ENCODE measurements around the gene SYCP2L.

Gene SYCP2L

GRCh38 chr6:11002176-11002575 is 115.3 kb downstream of the SYCP2L start:
- ChIA-PET CTCF (no interaction called here), POLR2A (no interaction called here)
- H3K36me3 ChIP-seq (ENCODE audit: control insufficient read depth in 2 of 2, insufficient read depth in 1 of 2, low read length in 2 of 2), result peaks cover 4 to 10% of the 10 kb centered on the region in 2 experiments; a peak in 2 of 3 replicates
- no peaks in the 10 kb centered on the region for H3K9me3 ChIP-seq (ENCODE audit: control insufficient read depth, insufficient read depth, low read depth, low read length)
- no peak overlapping the region for H3K27ac ChIP-seq (ENCODE audit: extremely low read depth, low read depth, low read length)
- H3K4me3 ChIP-seq (ENCODE audit: low read depth, low read length), result no peak overlapping the region
- TF ChIP-seq ZNF639 (tag by site-specific recombination; IDR thresholded peaks at IDR 0.05) (no peak), YY2 (tag by site-specific recombination; IDR thresholded peaks at IDR 0.05) (no peak), ZNF701 (tag by site-specific recombination; IDR thresholded peaks at IDR 0.05) (no peak), SALL2 (tag by site-specific recombination; IDR thresholded peaks at IDR 0.05; ENCODE audit: borderline replicate concordance) (no peak), ZBTB6 (tag by site-specific recombination; IDR thresholded peaks at IDR 0.05) (no peak), ZNF488 (tag by site-specific recombination; IDR thresholded peaks at IDR 0.05) (no peak), ZNF391 (tag by site-specific recombination; IDR thresholded peaks at IDR 0.05; ENCODE audit: borderline replicate concordance, low read depth) (no peak), ZIC2 (tag by site-specific recombination; IDR thresholded peaks at IDR 0.05) (no peak), ZNF175 (tag by site-specific recombination; IDR thresholded peaks at IDR 0.05) (no peak), ZFHX2 (tag by site-specific recombination; conservative IDR thresholded peaks at IDR 0.05) (no peak), PRDM4 (tag by site-specific recombination; IDR thresholded peaks at IDR 0.05) (no peak), ZNF692 (tag by site-specific recombination; IDR thresholded peaks at IDR 0.05) (no peak), ZNF239 (tag by site-specific recombination; IDR thresholded peaks at IDR 0.05) (no peak), ZNF404 (tag by site-specific recombination; IDR thresholded peaks at IDR 0.05) (no peak), ZNF148 (tag by site-specific recombination; IDR thresholded peaks at IDR 0.05; ENCODE audit: borderline replicate concordance) (no peak), ZNF473 (tag by site-specific recombination; IDR thresholded peaks at IDR 0.05) (no peak), ZNF174 (tag by site-specific recombination; IDR thresholded peaks at IDR 0.05) (no peak)
- H3K4me1 ChIP-seq (ENCODE audit: control insufficient read depth, insufficient read depth, low read length), result peaks cover 3% of the 10 kb centered on the region; the same call in 1 of the 2 replicates
